ENCODE measurements around the gene DCANP1. TPM values are rescaled to one million over a fixed set of nuclear protein-coding genes. Genes with fewer than 3 reads are reported as not detected.

DCANP1 gene
- total RNA-seq, 2 donors from 2014 or later = not detected

GRCh38 chr5:135429301-135430134 is 17.6 kb downstream of the DCANP1 start:
- TF ChIP-seq CTCF (IDR thresholded peaks at IDR 0.05) = no peak
- Histone ChIP-seq H3K4me1 (no peaks in the 10 kb centered on the region), H3K9me3 (no peaks in the 10 kb centered on the region), H3K27ac (no peak overlapping the region), H3K27me3 (no peaks in the 10 kb centered on the region), H3K9ac (ENCODE audit: low read depth in 2 of 2, low read length in 2 of 2) (no peak overlapping the region), H3K4me3 (no peak overlapping the region), H3K36me3 (no peaks in the 10 kb centered on the region)
- DNase-seq = no peak
- intact Hi-C loops (cut with DNase I) = no loop called here

DNA sequence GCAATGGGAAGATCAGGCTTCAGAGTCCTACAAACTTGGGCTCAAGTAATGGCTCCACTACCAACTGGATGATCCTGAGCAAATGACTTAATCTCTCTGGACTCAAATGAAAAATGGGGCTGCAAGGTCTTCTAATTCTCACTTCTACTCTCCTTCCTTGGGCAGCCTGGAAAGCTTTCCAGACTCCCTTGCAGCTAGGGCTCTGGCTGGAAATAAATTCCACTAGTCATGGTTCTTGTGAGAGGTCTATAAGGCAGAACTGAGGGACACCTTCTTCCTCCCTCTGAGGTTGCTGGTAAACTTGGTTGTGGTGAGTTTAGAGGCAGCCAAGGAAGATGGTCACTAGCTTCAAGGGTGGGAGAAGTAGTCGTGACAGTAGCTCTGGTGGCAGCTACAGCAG is 18.6 kb downstream of the DCANP1 start:
- Histone ChIP-seq H3K9me3 (no peaks in the 10 kb centered on the region), H3K4me3 (no peak overlapping the region), H3K9ac (ENCODE audit: low read depth in 2 of 2, low read length in 2 of 2) (no peak overlapping the region), H3K4me1 (no peaks in the 10 kb centered on the region), H3K36me3 (no peaks in the 10 kb centered on the region), H3K27ac (no peak overlapping the region), H3K27me3 (no peaks in the 10 kb centered on the region)
- no peak for DNase-seq
- intact Hi-C loops (cut with DNase I) = no loop called here
- no peak for TF ChIP-seq CTCF (IDR thresholded peaks at IDR 0.05)

DNA sequence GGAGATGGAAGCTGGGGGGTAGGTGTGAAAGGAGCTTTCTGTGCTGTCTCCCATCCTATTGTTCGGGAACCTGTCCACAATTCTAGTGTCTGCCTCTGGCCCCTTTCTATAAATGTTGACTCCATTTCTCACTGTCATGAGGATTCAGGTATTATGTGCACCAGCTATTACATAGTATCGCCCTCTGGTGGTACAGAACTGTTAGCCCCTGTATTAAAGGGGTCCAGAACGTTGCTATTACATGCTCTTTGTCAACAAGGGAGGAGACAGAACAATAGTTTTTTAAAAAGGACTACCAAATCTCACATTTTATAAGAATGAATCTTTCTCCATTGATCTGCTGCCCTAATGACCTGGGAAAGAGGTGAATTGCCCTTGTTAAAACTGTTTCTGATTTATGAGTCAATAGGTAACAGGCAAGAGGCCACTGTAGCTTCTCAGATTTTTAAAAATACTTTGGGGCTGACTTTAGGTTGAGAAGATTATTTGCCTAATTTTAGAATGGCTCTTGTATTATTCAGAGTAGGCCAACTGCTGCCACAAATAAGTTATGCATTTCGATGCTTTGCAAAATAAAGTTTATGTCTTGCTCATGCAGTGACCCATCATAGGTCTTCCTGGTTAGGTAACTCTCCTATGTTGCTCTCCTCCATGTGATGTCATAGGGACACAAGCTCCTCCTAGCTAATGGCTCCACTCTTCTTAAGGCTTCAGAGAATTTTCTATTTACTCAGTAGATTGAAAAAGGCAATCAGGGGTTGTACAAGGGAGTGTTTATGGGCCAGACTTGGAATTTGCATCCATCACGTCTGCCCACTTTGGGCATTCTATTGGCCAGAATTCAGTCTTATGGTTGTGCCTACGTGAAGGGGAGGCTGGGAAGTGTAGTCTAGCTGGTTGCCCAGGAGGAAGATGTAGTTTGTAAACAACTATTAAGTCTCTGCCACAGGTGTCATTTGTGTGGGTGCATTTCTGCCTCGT is 20.8 kb downstream of the DCANP1 start:
- Histone ChIP-seq H3K36me3 (no peaks in the 10 kb centered on the region), H3K27ac (no peak overlapping the region), H3K4me1 (no peaks in the 10 kb centered on the region), H3K27me3 (no peaks in the 10 kb centered on the region), H3K9ac (ENCODE audit: low read depth in 2 of 2, low read length in 2 of 2) (no peak overlapping the region), H3K4me3 (no peak overlapping the region), H3K9me3 (no peaks in the 10 kb centered on the region)
- TF ChIP-seq CTCF (IDR thresholded peaks at IDR 0.05) = peak; percentile 55
- no peak for DNase-seq
- intact Hi-C loops (cut with DNase I) = no loop called here

GRCh38 chr5:135425641-135426040 is 21.5 kb downstream of the DCANP1 start:
- Histone ChIP-seq H3K27ac (no peak overlapping the region), H3K27me3 (no peaks in the 10 kb centered on the region), H3K4me1 (no peaks in the 10 kb centered on the region), H3K9me3 (no peaks in the 10 kb centered on the region), H3K9ac (ENCODE audit: low read depth in 2 of 2, low read length in 2 of 2) (no peak overlapping the region), H3K36me3 (no peaks in the 10 kb centered on the region), H3K4me3 (no peak overlapping the region)
- DNase-seq = no peak
- TF ChIP-seq CTCF (IDR thresholded peaks at IDR 0.05) = no peak
- intact Hi-C loops (cut with DNase I) = no loop called here

DNA sequence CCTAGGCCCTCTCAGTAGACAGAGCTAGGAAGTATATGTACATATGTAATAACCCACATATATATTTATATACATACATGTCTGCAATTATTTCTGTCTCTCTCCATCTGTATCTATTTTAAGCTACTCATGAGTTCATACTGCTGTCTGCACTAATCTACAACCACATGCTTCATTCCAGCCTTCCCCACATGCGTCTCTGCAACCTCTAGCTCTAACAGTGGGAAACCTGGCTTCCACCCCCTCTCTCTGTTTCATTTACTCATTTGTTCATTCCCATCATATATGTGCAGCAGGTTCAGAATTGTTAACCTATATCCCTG is 23.3 kb downstream of the DCANP1 start:
- no peaks in the 10 kb centered on the region for H3K4me1 ChIP-seq
- H3K27me3 ChIP-seq = no peaks in the 10 kb centered on the region
- H3K4me3 ChIP-seq = no peak overlapping the region
- no peak for TF ChIP-seq CTCF (IDR thresholded peaks at IDR 0.05)
- intact Hi-C loops (cut with DNase I) = no loop called here
- no peak for DNase-seq
- no peak overlapping the region for H3K9ac ChIP-seq (ENCODE audit: low read depth in 2 of 2, low read length in 2 of 2)
- H3K27ac ChIP-seq = no peak overlapping the region
- no peaks in the 10 kb centered on the region for H3K36me3 ChIP-seq
- no peaks in the 10 kb centered on the region for H3K9me3 ChIP-seq

All from colonic mucosa (tissue), 4 donors.